Activated CD4-positive, alpha-beta memory T cell treated with anti-CD3 and anti-CD28 coated beads for 36 hours (primary cell): ENCODE measurements around the gene HAPLN2. TPM values are rescaled to one million over a fixed set of nuclear protein-coding genes. Genes with fewer than 3 reads are reported as not detected.
A peak's percentile ranks its signal among the peaks of the same experiment; 100 is the strongest.

Experiments
- CTCF ChIA-PET: fragments of 350-600 bp; sonication (Branson Sonifier 250); formaldehyde crosslinking; loops from one replicate; lab custom pipeline; 2021; ENCODE audit warnings: antibody characterized with exemption, inconsistent platforms; lab: Charles Lee
- POLR2A ChIA-PET: fragments of 350-600 bp; sonication (Branson Sonifier 250); formaldehyde crosslinking; loops from one replicate; lab custom pipeline; 2021; ENCODE audit warnings: antibody characterized with exemption; lab: Charles Lee
- DNase-seq: peaks from one replicate; pipeline ENCODE4 v3.0.0-alpha.2; 2020
- H3K27ac Mint-ChIP-seq: one replicate; pipeline ENCODE4 v1.8.0; 2021; ENCODE audit warnings: mixed read lengths
- H3K27me3 Mint-ChIP-seq: one replicate; pipeline ENCODE4 v1.8.0; 2021; ENCODE audit warnings: mixed read lengths
- H3K36me3 Mint-ChIP-seq: one replicate; pipeline ENCODE4 v1.8.0; 2021; ENCODE audit warnings: mixed read lengths
- H3K4me1 Mint-ChIP-seq: one replicate; pipeline ENCODE4 v1.8.0; 2021; ENCODE audit warnings: low read depth, mixed read lengths
- H3K4me3 Mint-ChIP-seq: one replicate; pipeline ENCODE4 v1.8.0; 2021; ENCODE audit warnings: mild to moderate bottlenecking, mixed read lengths
- H3K9me3 Mint-ChIP-seq: one replicate; pipeline ENCODE4 v1.8.0; 2021; ENCODE audit warnings: mixed read lengths
- intact Hi-C: fragments of 100-400 bp; cut with micrococcal nuclease; formaldehyde crosslinking; loops from one replicate; pipeline ENCODE4 v1.15.1; 2023
- total RNA-seq, 2 experiments: library from RNA; stranded (reverse); gene quantifications; one replicate each; pipeline ENCODE4 v1.2.3, GENCODE V29; 2021

Gene HAPLN2
- total RNA-seq, 2 experiments from 2014 or later, result 0.21 to 0.34 TPM

DNA sequence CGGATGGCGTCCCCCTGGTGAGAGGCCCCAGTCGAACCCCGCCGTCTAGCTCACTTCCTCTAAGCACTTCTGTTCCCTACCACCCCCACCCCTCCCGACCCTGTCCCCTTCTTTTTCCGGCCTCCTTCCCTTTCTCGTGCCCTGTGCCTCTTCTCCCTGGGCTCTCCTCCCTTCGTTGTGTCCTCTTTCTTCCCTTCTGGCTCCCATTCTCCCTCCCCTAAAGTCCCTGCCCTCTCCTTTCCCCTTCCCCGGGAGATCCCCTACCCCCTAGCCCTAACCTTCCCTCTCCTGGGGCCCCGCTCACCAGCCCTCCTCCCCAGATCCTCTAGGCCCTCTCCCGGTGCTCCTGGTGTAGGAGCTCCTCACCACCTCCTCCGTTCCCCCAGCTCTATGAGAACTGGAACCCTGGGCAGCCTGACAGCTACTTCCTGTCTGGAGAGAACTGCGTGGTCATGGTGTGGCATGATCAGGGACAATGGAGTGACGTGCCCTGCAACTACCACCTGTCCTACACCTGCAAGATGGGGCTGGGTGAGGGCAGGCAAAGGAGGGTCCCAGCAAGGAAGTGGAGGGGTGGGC is 38.6 kb downstream of the HAPLN2 start:
- H3K9me3 Mint-ChIP-seq, result no peaks in the 10 kb centered on the region
- peaks cover 47% of the 10 kb centered on the region for H3K27me3 Mint-ChIP-seq
- ChIA-PET POLR2A (no interaction called here), CTCF (interaction anchor here (0.8 to 8.7 kb wide), 18 partner anchors 9 to 233 kb away, joined by 3 to 209 read pairs (median 4); partner anchors contain the start of genes BCAN, CRABP2, HAPLN2 and MRPL24)
- peak overlapping the region; percentile 44 for H3K4me3 Mint-ChIP-seq
- DNase-seq, result no peak
- intact Hi-C loops, result loop anchor here (1.0 kb wide), 1 partner anchor 31 kb away; no protein-coding TSS in a partner anchor
- no peaks in the 10 kb centered on the region for H3K36me3 Mint-ChIP-seq
- H3K4me1 Mint-ChIP-seq, result peaks cover 37% of the 10 kb centered on the region
- H3K27ac Mint-ChIP-seq, result no peak overlapping the region

DNA sequence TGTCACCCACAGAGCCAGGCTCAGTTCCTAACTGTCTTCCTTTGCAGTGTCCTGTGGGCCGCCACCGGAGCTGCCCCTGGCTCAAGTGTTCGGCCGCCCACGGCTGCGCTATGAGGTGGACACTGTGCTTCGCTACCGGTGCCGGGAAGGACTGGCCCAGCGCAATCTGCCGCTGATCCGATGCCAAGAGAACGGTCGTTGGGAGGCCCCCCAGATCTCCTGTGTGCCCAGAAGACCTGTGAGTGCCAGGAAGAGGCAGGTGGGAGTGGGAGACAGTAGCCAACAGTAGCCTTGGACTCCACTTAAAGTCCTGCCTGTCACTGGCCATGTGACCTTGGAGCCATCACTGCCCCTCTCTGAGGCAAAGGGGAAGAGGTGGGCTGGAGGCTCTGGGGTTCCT is 39.3 kb downstream of the HAPLN2 start:
- Mint-ChIP-seq H3K27ac (no peak overlapping the region), H3K4me3 (no peak overlapping the region), H3K9me3 (no peaks in the 10 kb centered on the region), H3K4me1 (peaks cover 37% of the 10 kb centered on the region), H3K27me3 (peaks cover 41% of the 10 kb centered on the region), H3K36me3 (no peaks in the 10 kb centered on the region)
- intact Hi-C loops, result no loop called here
- ChIA-PET POLR2A (no interaction called here), CTCF (interaction anchor here (0.8 to 8.7 kb wide), 17 partner anchors 9 to 233 kb away, joined by 3 to 209 read pairs (median 4); partner anchors contain the start of genes BCAN, CRABP2, HAPLN2 and MRPL24)
- DNase-seq, result no peak

DNA sequence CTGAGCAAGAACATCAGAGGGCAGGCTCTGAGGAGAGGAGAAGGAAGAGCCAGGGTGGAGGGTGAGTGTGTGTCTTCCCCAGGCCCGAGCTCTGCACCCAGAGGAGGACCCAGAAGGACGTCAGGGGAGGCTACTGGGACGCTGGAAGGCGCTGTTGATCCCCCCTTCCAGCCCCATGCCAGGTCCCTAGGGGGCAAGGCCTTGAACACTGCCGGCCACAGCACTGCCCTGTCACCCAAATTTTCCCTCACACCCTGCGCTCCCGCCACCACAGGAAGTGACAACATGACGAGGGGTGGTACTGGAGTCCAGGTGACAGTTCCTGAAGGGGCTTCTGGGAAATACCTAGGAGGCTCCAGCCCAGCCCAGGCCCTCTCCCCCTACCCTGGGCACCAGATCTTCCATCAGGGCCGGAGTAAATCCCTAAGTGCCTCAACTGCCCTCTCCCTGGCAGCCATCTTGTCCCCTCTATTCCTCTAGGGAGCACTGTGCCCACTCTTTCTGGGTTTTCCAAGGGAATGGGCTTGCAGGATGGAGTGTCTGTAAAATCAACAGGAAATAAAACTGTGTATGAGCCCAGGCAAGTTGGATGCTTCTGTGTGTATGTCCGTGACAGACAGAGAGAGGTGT is 39.8 kb downstream of the HAPLN2 start:
- Mint-ChIP-seq H3K4me3 (peak overlapping the region; percentile 41), H3K27me3 (peaks cover 36% of the 10 kb centered on the region), H3K4me1 (peaks cover 37% of the 10 kb centered on the region), H3K27ac (no peak overlapping the region), H3K9me3 (no peaks in the 10 kb centered on the region), H3K36me3 (no peaks in the 10 kb centered on the region)
- intact Hi-C loops, result no loop called here
- ChIA-PET CTCF (interaction anchor here (0.8 to 8.7 kb wide), 25 partner anchors 10 to 273 kb away, joined by 3 to 209 read pairs (median 6); partner anchors contain the start of genes BCAN, CRABP2, GPATCH4 and ISG20L2), POLR2A (no interaction called here)
- DNase-seq, result no peak

DNA sequence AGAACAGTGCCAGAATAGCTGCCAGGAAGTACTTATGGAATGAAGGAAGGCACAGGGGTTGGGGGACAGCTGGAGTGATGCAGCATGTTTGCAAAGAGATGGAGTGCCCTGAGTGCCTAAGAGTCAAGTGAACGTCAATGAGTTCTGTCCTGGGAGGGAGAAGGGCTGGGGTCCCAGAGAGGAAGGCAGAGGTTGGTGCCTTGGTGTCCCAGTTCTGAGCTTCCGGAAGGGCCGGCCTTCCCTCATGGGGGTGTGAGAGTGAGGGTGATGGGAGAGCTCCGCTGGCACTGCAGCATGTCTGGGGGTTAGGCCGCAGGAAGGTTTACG is 40.4 kb downstream of the HAPLN2 start:
- ChIA-PET POLR2A (no interaction called here), CTCF (interaction anchor here (0.8 to 8.7 kb wide), 25 partner anchors 10 to 274 kb away, joined by 3 to 209 read pairs (median 5); partner anchors contain the start of genes BCAN, CRABP2, GPATCH4 and ISG20L2)
- Mint-ChIP-seq H3K36me3 (no peaks in the 10 kb centered on the region), H3K4me3 (peak overlapping the region; percentile 41), H3K27ac (no peak overlapping the region), H3K27me3 (peaks cover 31% of the 10 kb centered on the region), H3K4me1 (peaks cover 37% of the 10 kb centered on the region), H3K9me3 (no peaks in the 10 kb centered on the region)
- intact Hi-C loops, result no loop called here
- DNase-seq, result no peak

DNA sequence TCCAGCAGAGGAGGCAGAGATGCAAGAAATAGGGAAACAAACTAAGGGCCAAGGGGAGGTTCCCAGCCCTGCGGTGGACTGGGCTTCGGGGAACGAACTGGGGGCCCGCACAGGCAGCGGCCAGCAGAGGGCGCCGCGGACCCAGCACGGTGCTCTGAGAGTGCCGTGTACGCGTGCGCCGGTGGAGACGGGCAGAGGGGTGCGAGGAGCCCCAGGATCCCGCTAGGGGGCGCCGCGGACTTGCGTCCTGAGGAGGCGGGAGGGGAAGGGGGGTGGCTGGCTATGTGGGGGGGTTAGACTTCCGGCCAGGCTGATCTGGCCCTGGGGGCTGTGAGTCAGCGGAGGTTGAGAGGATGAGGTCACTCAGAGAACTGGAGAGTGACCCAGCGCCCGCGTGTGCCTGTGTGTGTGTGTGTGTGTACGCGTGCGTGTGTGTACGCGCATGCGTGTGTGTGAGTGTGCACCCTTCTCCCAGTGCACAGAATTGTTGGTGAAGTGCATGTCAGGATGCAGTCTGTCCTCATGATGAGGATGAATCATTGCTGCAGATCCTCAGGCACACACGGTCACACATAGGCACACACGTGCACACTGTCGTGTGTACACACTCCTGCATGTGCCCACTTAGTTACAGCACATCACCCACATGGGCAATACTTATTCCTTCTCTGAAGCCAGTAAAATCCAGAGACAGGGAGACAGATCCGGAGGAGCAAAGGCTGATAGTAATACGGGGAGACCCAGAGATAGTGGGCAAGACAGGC is 41.0 kb downstream of the HAPLN2 start:
- Mint-ChIP-seq H3K4me3 (peak overlapping the region; percentile 81), H3K4me1 (peaks cover 37% of the 10 kb centered on the region), H3K27me3 (peaks cover 27% of the 10 kb centered on the region), H3K9me3 (no peaks in the 10 kb centered on the region), H3K36me3 (no peaks in the 10 kb centered on the region), H3K27ac (peak overlapping the region; percentile 82)
- DNase-seq, result peak; percentile 96
- CTCF ChIA-PET, result interaction anchor here (0.6 to 8.7 kb wide), 34 partner anchors 10 to 368 kb away, joined by 3 to 209 read pairs (median 4); partner anchors contain the start of genes BCAN, CRABP2, GPATCH4 and ISG20L2
- intact Hi-C loops, result loop anchor here (1.0 to 2.0 kb wide), 3 partner anchors 18 to 66 kb away; partner anchors contain the start of gene CRABP2
- POLR2A ChIA-PET, result no interaction called here

DNA sequence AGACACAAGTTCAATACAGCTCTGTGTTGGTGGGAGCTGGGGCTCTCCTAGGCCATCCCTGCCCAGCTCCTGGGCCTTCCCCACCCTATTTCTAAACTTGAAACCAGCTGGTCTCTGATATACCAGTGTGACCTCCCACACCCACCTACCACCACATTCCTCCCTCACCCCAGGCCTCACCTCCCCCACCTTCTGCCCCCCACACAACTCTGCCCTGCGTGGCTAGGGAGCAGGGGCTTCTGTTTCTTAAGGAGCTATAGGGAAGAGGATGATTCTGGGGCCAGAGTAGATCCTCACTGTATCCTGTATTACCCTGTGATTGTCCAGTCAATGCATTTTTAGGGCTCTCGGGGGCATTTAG is 41.5 kb downstream of the HAPLN2 start:
- H3K4me1 Mint-ChIP-seq, result peaks cover 37% of the 10 kb centered on the region
- H3K9me3 Mint-ChIP-seq, result no peaks in the 10 kb centered on the region
- H3K27me3 Mint-ChIP-seq, result peaks cover 22% of the 10 kb centered on the region
- peak overlapping the region; percentile 60 for H3K27ac Mint-ChIP-seq
- ChIA-PET CTCF (interaction anchor here (0.6 to 8.7 kb wide), 25 partner anchors 10 to 367 kb away, joined by 3 to 209 read pairs (median 4); partner anchors contain the start of genes CRABP2, ISG20L2, METTL25B and MRPL24), POLR2A (interaction anchor here (1.0 to 1.3 kb wide), 3 partner anchors 41 to 69 kb away, joined by 3 read pairs; partner anchors contain the start of genes ISG20L2 and NAXE)
- intact Hi-C loops, result loop anchor here (1.0 to 2.0 kb wide), 3 partner anchors 18 to 66 kb away; partner anchors contain the start of gene CRABP2
- no peaks in the 10 kb centered on the region for H3K36me3 Mint-ChIP-seq
- no peak for DNase-seq
- H3K4me3 Mint-ChIP-seq, result peak overlapping the region; percentile 81

DNA sequence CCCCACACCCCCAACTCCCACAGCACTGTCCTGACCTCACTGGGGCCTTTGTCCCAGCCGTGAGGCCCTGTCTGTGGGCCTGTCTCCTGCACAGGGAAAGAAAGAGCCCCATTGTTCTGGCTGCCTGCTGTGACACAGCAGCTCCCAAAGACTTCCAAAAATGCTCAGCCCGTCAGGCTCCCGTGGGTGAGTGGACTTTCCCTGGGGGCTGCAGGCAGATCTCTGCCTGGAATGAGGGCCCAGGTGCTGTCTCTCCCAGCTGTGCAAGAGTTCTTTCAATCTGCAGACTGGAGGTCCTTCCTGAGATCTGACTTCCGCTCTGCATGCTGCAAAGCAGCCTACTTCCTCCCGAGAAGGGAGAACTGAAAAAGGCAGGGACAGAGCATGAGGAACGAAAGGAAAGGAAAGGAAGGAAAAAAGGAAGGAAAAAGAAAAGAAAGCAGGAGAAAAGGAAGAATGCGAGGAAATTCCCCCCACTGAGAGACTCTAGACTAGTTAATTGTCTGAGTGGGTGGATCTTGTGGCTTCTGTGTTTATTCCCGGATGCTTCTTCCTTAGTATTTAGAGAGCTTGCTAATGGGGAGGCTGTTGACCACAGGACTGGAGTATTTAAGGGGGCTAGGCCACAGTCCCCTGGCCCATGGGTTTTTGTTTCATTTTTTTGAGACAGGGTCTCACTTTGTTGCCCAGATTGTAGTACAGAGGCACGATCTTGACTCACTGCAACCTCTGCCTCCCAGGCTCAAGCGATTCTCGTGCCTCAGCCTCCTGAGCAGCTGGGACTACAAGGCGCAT is 43.0 kb downstream of the HAPLN2 start:
- no peak overlapping the region for H3K4me3 Mint-ChIP-seq
- ChIA-PET POLR2A (interaction anchor here (1.0 to 1.3 kb wide), 2 partner anchors 39 to 67 kb away, joined by 3 read pairs; partner anchors contain the start of gene ISG20L2), CTCF (interaction anchor here (0.7 to 8.7 kb wide), 10 partner anchors 9 to 198 kb away, joined by 3 to 209 read pairs (median 32); partner anchors contain the start of genes CRABP2, ISG20L2, METTL25B and NES)
- intact Hi-C loops, result no loop called here
- no peaks in the 10 kb centered on the region for H3K36me3 Mint-ChIP-seq
- no peak overlapping the region for H3K27ac Mint-ChIP-seq
- no peaks in the 10 kb centered on the region for H3K9me3 Mint-ChIP-seq
- H3K4me1 Mint-ChIP-seq, result peaks cover 30% of the 10 kb centered on the region
- no peak for DNase-seq
- H3K27me3 Mint-ChIP-seq, result peaks cover 7% of the 10 kb centered on the region

DNA sequence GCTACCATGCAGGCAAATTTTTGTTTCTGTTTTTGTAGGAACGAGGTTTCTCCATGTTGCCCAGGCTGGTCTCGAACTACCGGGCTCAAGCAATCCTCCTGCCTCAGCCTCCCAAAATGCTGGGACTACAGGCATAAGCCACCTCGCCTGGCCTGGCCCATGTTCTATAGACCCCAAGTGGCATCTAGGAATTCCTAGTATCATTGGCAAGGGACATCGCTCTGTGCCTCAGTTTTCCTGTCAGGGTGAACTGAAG is 43.5 kb downstream of the HAPLN2 start:
- Mint-ChIP-seq H3K27ac (no peak overlapping the region), H3K9me3 (no peaks in the 10 kb centered on the region), H3K4me3 (no peak overlapping the region), H3K27me3 (peaks cover 3% of the 10 kb centered on the region), H3K36me3 (no peaks in the 10 kb centered on the region), H3K4me1 (peaks cover 25% of the 10 kb centered on the region)
- intact Hi-C loops, result no loop called here
- ChIA-PET POLR2A (no interaction called here), CTCF (interaction anchor here (3.8 to 8.7 kb wide), 3 partner anchors 27 to 43 kb away, joined by 37 to 209 read pairs (median 47); partner anchors contain the start of gene CRABP2)
- DNase-seq, result no peak

DNA sequence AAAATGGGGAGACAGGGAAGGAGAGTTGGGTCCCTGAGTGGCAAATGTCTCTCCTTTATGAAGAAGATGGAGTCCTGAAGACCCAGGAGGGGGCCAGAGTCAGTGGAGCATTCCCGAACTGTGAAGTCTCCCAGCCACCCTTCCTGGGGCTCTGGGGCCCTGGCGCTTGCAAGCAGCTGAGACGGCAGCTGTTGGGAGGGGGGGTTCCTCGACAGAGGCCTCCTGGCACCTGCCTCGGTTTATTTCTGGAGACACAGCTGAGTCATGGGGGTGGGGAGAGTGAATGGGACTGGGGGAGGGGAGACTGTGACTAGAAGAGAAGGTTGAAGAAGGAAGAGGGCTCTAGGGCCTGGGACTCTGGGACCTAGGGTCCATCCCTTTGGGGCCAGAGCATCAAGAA is 44.0 kb downstream of the HAPLN2 start:
- peaks cover 25% of the 10 kb centered on the region for H3K4me1 Mint-ChIP-seq
- intact Hi-C loops, result no loop called here
- no peak overlapping the region for H3K27ac Mint-ChIP-seq
- POLR2A ChIA-PET, result no interaction called here
- no peak for DNase-seq
- no peaks in the 10 kb centered on the region for H3K36me3 Mint-ChIP-seq
- CTCF ChIA-PET, result interaction anchor here (4.3 kb wide), 1 partner anchor 27 kb away, joined by 37 read pairs; no protein-coding TSS in a partner anchor
- H3K27me3 Mint-ChIP-seq, result no peaks in the 10 kb centered on the region
- H3K4me3 Mint-ChIP-seq, result no peak overlapping the region
- no peaks in the 10 kb centered on the region for H3K9me3 Mint-ChIP-seq

DNA sequence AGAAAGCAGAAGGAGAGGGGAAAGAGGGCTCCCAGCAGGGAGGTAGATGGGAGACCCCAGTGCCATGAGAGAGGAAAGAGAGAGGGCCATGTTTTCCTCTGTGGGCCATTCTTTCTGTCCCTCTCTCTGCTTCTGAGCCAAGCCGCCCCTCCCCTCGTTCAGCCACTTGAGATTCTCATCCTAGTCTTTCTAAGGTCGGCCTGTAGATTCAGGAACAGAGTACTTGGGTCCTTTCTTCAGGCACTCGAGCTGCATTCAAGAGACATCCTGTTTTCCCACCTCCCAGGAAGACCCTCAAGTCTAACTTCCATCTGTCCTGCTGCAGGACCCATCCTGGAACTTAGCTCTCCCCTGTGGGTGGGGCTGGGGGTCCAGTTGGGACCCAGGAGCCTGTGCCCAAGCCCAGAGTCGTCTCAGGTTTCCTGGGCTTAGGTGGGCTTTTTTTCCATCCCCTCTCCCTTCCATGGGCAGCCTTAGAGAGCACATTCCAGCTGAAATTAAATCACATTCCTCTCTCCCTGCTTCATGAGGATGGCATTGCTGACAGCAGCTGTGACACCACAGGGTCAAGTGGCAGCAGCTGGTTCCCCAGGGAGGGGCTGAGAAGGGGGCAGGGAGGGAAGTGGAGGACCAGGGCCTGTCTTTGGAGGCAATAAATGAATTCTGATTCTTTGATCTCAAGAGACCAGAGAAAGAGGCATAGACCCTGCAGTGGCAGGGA is 45.0 kb downstream of the HAPLN2 start:
- CTCF ChIA-PET, result interaction anchor here (0.8 to 1.4 kb wide), 2 partner anchors 12 to 40 kb away, joined by 3 read pairs; no protein-coding TSS in a partner anchor
- H3K27me3 Mint-ChIP-seq, result no peaks in the 10 kb centered on the region
- no peak overlapping the region for H3K4me3 Mint-ChIP-seq
- H3K9me3 Mint-ChIP-seq, result no peaks in the 10 kb centered on the region
- POLR2A ChIA-PET, result no interaction called here
- H3K27ac Mint-ChIP-seq, result no peak overlapping the region
- intact Hi-C loops, result no loop called here
- no peaks in the 10 kb centered on the region for H3K36me3 Mint-ChIP-seq
- no peak for DNase-seq
- H3K4me1 Mint-ChIP-seq, result peaks cover 22% of the 10 kb centered on the region
